Measurements from ENCODE around the gene CAMTA1.

DNA sequence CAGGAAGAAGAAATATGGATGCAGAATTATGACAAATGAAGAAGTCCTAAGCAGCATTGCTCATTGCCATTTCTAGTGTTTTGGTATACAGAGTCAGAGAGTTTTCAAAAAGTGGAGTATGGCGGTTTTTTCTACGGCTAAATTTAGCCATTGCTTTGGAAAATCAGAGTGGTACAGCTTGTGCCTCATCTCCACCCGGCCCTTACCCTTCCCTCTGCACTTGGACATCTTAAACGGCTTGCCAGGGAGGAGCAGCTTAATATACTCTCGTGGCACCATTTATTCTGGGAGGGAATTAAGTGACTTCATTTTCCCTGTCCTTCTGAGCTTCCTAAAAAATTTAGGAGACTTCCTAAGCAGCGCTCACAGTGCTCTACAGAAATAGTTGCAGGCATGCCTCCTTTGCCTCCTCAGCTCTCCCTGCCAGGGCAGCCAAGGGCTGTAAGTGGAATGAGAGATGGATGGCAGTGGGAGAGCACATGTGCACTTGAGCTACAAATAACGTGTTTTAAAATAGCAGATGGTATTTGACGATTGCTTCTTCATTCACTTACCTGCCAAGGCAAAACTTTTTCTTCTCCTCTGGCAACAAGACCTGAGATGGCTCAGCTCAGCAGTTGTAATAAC, 934.3 kb downstream of the CAMTA1 start:
- TF ChIP-seq CTCF (IDR thresholded peaks at IDR 0.05; ENCODE audit: borderline replicate concordance, extremely low read depth, low read length, poor library complexity, severe bottlenecking) = no peak
- TF ChIP-seq EZH2 (IDR thresholded peaks at IDR 0.05; ENCODE audit: borderline replicate concordance, low read depth, low read length, severe bottlenecking) = no peak

Data from DND-41 (cell line).